ENCODE data around the gene ZNF316.
A peak's percentile ranks its signal among the peaks of the same experiment; 100 is the strongest.

The ZNF316 gene

DNA sequence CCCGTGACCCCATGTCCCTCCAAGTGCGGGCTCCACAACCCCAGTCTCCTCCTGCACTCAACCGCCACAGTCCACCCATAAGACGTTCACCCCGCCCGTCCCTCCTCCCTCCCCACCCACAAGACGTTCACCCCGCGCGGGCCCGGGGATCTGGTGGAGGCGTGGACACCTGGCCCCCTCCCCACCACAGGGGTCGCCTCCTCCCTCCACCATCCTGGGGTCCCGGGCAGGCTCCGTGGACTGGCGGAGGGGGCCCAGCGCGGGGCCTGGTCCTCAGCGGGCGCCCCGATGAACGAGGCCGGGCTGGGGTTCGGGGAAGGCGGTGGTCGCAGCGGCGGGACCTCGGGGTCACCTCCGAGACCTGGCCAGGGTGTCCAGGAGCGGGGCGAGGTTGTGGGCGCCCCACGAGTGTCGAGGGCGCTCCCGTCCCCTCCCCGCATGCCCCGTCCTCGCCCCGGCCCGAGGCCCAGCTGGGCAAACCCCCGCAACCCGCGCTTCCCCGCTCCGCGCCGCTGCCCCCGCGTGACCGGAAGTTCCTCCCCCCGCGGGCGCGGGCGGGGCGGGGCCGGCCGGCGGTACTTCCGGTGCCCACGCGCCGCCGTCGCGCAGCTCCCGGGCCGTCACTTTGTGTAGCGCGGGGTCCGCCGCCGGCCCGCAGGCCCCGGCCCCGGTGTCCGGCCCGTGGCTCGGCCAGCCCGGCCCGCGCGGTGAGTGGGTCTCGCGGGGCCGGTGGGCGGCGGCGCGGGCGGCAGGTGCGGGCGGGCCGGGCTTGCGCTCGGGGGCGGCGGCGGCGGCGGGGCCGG lies at the start of gene ZNF316:
ZNF316 (plus strand) TSS at position 578 of the 803 bp plus-strand sequence. CDS start 5,092 bp downstream, outside the sequence.
- DNase-seq (ENCODE audit: low spot score): peak; percentile 42

DNA sequence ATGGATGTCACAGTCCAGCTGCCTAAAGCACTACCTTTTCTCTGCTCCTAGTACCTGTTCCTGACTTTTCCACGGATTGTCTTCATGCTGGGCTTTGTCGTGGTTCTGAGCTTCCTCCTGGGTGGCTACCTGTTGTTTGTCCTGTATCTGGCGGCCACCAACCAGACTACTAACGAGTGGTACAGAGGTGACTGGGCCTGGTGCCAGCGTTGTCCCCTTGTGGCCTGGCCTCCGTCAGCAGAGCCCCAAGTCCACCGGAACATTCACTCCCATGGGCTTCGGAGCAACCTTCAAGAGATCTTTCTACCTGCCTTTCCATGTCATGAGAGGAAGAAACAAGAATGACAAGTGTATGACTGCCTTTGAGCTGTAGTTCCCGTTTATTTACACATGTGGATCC lies 48.6 kb upstream of the ZNF316 start:
- DNase-seq (ENCODE audit: low spot score): no peak

DNA sequence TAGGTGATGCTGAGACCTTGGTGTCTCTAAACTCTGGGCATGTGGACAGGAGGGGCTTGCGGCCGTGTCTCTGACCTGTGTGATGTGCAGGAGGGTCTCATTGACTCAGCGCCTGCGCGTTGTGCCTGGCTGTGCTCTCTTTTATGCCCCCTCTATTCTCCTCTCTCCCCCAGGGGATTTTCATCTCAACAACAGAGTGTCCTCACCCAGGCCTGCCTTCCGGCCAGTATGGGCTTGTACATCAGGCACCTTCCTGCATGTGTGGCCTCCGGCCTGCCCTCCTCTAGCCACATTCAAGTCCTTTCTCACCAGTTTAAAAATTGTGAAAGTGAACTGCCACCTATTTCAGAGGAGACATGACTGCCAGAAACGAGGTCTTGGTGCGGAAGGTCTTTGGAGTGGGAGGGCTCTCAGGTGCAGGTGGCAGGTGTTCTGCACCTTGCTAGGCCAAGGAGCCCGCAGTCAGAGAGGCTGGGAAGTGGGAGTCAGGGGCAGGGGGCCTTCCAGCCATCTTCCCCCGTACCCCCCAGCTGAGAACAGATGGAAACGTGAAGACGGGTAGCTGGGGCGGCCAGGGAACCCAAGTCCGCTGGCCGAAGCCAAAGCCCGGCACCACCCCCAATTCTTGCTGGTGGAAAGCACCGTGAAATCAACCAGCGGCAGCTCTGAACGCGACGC lies 47.8 kb upstream of the ZNF316 start:
- no peak for DNase-seq (ENCODE audit: low spot score)

DNA sequence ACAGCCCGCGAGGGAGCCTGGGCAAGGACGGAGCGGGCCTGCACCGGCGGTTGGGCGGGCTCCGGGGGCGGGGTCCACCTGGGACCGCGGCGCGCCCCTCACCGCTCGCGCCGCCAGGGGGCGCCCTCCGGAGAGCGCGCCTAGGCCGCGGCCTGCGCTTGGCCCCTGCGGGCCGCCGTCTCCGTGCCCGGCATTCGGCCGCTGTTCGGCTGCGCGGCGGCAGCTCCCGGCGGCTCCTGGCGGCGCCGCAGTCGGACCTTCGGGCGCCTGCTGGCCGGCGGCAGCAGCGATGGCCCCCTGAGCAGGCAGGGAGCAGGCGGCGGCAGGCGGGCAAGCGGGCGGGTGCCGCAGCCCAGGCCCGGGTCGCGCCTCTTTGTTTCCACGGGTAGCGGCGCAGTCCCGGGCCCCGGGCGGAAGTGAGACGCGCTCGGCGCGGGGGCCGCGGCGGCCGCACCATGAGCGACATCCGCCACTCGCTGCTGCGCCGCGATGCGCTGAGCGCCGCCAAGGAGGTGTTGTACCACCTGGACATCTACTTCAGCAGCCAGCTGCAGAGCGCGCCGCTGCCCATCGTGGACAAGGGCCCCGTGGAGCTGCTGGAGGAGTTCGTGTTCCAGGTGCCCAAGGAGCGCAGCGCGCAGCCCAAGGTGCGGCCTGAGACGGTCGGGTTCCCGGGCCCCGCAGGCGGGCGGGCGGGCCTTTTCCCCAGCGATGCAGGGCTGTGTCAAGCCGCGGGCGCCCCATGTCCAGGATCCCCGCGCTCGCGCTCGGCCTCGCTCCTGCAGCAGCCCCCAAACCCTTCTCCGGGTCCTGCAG lies 47.1 kb upstream of the ZNF316 start, which contains the start of gene INTS15:
INTS15 (plus strand) TSS at position 193 of the 816 bp plus-strand sequence; CDS start at position 456, 263 bp downstream.
- peak; percentile 44 for DNase-seq (ENCODE audit: low spot score)

DNA sequence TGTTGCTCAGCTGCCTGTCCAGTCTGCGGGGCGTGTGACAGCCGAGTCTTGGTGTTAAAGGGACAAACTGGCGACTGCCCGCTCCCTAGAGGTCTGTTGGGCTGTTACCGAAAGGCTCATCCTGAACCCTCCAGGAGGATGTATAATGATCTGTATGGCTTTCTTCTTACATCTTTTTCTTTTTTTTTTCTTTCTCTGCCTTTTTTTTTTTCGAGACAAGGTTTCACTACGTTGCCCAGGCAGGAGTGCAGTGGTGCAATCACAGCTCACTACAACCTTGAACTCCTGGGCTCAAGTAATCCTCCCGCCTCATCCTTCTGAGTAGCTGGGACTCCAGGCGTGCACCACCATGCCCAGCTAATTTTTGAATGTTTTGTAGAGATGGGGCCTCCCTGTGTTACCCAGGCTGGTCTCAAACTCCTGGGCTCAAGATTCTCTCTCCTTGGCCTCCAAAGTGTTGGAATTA lies 46.4 kb upstream of the ZNF316 start:
- no peak for DNase-seq (ENCODE audit: low spot score)

DNA sequence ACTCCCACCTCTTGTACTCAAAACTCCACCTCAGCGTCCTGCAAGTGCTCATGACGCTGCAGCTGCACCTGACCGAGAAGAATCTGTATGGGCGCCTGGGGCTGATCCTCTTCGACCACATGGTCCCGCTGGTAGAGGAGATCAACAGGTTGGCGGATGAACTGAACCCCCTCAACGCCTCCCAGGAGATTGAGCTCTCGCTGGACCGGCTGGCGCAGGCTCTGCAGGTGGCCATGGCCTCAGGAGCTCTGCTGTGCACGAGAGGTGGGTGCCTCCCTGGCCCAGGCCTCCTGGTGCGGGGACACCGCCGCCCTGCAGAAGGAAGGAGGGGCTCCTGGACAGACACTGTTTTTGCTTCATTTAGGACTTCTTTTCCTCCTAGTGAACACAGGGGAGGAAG lies 37.0 kb upstream of the ZNF316 start:
- no peak for DNase-seq (ENCODE audit: low spot score)

DNA sequence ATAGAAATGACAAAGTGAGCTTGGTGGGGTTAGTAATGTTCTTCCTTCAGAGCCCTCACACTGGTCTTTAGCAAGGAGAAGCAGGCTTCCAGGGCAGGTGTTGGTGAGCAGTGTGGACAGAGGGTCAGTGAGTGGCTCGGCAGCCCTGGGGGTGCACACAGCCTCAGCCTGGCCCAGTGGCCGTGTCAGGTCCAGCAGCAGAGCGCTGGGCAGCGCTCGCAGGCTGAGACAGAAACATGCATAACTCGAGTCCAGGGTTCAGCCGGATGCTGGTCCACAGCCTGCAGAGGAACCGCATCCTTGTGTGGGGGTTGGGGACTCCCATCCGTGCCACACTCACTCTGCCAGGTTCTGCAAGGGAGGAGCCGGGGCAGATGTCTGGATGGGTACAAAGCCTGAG lies 32.7 kb upstream of the ZNF316 start:
- no peak for DNase-seq (ENCODE audit: low spot score)

DNA sequence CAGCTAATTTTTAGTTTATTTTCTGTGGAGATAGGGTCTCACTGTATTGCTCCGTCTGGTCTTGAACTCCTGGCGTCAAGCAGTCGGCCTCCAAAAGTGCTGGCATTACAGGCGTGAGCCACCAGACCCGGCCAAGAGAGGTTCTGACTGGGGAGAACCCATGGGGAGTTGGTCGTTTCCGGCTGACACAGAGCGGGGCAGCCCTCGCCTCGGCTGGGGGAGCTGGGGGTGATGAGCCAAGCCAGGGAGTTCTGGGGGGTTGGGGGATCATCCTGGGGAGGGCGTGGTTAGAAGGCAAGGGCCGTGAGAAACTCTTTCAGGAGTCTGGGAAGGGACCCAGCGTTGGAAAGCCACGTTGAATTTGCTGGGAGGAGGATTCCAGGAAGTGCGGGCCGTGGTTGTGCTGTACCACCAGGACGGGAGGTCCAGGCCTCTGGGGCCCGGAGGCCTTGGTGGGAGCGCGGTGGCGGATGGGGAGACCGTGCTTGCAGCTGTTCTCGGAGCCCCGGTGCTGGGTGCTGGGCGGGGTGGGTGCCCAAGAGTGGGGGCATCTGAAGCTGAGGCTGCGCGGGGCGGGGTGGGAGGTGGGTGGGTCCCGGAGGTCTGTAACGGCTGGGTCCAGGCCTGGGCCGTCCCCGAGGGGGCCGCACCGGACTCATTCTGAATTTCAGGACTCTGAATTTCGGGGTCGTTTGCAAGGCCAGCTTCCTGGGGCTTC lies 30.1 kb upstream of the ZNF316 start:
- no peak for DNase-seq (ENCODE audit: low spot score)

DNA sequence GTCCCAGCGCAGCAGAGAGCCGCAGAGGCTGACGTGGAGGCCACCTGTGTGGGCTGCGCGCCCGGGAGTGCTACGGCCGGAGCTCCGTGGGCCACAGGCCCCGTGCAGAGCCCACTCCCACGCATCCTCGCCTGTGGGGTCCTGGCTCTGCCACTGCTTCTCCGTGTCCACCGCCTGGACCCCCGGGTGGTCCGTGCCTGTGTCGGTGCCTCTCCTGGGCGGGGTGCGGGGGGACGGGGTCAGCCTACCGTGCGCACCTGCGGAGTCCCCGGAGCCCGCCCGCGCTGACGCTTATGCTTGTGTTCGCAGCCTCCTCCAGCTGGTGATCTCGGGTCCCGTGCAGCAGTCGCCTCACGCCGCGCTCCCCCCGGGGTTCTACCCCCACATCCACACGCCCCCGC lies 29.5 kb upstream of the ZNF316 start:
- no peak for DNase-seq (ENCODE audit: low spot score)

DNA sequence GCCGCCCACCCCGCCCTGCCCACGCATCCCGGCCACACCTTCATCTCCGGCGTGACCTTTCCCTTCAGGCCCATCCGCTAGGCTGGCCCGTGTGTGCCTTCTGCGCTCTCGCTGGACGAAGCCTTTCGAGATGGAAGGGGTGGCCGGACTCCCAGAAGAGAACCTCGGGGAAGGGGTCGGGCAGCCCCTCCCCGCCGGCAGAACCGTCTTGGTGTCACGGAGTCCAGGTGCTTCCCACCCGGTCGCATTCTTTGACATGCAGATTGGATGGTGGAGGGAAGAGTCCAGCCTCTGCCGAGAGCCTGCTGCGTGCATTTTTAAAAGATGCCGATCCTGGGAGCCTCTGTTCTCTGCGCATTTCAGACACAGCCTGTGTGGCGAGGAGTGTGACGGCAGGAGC lies 29.0 kb upstream of the ZNF316 start:
- DNase-seq (ENCODE audit: low spot score): no peak

DNA sequence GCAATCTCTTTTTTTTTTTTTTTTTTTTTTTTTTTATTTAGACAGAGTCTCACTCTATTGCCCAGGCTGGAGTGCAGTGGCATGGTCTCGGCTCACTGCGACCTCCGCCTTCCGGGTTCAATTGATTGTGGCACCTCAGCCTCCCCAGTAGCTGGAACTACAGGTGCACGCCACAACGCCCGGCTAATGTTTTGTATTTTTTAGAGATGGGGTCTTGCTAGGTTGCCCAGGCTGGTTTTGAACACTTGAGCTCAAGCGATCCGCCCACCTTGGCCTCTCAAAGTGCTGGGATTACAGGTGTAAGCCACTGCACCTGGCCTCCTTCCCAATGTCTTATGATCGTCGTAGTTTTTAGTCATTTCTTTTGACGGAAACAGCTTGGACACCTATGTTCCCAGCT lies 28.3 kb upstream of the ZNF316 start:
- no peak for DNase-seq (ENCODE audit: low spot score)

DNA sequence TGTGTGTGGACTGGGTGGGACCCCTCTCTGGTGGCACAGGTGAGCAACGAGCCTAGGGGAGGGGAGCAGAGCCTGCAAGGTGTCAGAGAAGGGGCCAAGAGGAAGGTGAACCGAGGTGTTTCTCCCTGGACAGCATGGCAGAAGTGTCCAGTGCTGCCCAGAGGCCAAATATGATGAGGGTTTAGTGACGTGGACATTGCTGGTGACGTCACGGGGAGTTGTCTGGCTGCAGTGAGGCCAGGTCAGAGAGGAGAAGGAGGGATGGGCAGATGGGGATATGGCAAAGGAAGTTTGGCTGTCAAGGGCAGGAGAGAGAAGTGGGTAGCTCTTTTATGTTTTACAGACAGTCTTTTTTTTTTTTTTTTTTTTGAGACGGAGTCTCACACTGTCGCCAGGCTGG lies 24.3 kb upstream of the ZNF316 start:
- DNase-seq (ENCODE audit: low spot score): no peak

DNA sequence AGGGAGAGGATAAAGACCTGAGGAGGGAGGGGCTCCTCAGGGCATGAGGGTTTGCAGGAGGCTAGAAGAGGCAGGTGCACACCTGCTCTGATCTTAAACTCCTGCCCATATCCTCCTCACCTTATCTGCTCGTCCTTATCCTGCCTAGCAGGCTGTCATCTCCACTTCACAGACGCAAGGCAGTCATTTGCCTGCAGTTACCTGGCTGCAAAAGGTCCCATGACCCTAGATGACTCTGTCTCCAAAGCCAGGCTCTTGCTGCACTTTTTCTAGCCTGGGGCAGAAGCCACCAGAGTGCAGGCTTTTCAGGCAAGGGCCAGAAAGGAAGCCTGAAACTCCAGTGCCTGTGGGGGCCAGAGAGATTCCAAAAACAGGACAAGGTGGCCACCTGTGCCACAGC lies 23.4 kb upstream of the ZNF316 start:
- DNase-seq (ENCODE audit: low spot score): no peak

DNA sequence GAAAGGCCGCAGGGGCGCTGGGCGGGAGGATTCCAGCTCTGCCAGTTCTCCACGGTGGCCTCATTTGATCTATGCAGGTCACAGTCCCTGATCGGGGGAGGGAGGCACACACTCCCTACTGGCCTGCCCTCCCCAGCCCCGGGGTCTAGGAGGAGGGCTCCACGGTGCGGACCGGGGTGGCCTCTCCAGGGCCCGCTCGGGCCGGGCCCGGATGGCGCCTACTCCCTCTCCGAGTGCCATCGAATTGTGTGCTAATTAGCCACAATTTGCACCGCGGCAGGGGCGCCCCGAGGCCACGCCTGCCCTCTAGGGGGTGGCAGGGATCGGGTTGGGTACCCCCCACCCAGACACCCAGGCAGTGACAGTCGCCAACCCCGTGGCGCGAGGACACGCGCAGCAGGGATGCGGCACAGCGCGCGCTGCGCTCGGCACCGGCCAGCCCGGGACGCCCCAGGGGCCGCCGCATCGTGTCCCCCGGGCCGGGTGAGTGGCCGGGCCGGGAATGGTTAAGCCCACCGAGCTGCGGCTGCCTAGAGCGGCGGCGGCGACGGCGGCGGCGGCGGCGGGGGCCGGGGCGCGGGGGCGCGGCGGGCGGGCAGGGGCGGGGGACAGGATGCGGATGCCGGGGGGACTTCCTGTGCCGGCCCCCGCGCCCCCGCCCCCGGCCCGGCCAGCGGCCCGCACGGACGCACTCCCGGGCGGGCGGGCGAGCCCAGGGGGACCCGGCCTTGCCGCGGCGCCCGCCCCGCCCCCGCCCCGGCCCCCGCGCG lies 22.0 kb upstream of the ZNF316 start, which contains the start of gene ZNF853:
ZNF853 (plus strand) TSS at position 658 of the 770 bp plus-strand sequence. CDS start 565 bp downstream, outside the sequence.
- DNase-seq (ENCODE audit: low spot score): no peak

DNA sequence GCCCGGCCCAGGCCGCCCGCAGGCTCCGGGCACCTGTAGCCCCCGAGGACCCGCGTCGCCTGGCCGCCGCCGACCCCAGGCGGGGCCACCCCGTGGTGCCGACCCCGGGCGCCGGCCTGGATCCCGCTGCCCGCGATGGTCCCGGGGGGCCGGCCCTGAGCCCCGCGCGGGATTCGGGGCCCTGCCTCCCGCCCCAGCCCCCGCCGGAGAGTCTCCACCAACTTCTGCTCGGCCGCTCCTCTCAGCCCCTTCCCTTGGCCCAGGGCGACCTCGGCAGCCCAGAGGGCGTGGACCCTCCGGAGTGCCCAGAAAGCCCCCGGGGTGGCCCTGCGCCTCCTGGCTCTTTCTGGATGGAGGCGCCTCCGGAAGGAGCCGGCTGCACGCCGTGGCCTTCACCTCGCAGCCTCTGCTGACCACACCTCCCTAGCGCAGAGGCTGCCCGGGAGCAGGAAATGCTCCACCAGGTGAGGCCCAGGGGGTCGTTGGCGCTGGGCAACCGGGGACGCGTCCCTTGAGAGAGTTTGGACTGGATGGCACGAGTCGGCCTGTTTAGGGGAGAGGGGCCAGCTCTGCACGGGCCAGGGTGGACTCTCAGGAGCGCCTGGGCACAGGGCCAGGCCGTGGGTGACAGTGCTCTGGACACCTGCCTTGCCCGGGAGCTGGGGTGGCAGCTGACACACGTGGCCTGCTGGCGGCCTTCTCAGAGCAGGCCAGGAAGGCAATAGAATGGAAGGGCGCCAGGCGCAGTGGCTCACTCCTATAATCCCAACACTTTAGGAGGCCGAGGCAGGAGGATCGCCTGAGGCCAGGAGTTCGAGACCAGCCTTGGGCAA lies 21.2 kb upstream of the ZNF316 start:
- no peak for DNase-seq (ENCODE audit: low spot score)

DNA sequence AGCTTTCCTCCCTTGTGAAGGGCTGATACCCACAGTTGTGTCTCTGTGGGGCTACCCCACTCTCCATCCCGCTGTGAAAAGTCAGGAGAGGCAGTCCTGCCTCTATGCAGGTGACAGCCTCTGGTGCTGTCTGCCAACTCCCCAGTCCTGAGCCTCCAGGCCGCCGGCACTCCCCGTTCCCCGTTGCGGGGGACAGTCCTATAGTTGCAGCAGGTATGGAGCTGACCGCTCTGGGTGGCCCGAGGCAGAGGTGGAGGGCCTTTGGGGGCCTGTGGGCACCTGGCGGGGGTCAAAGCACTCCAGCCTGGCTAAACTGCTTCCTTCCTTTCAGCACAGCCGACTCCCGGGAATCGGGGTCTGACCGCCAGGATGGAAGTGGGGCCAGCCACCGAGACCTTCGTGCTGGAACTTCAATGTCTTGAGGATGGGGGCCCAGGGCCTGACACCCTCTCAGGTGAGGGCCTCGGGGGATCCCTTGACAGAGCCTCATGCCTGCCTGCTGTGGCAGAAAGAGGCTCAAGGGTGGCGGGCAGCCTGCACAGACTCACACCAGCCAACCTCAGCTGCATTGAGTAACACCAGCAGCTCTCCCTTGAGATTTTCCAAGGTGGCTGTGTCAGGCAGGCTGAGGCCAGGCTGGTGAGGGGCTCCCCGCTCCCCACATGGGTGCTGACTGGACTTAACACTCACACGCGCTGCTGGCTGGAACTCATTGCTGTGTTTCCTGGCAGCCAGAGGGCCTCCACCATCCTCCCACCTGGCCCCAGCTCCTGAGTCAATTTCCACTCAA lies 20.1 kb upstream of the ZNF316 start:
- no peak for DNase-seq (ENCODE audit: low spot score)

DNA sequence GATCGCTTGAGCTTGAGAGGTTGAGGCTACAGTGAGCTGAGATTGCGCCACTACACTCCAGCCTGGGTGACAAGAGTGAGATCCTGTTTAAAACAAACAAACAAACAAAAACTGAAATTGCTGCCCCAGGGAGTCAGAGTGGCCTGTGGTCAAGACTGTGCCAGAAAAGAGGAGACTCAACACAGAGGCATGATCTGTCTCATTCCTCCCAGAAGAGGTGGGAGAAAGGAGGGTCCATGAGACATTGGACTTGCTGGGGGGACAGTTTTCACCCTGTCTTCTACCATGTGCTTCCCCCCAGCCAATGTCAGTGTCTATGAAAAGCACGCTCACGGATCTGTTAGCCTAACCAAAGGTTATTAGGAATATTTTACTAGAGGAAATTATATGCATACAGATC lies 18.5 kb upstream of the ZNF316 start:
- DNase-seq (ENCODE audit: low spot score): no peak

DNA sequence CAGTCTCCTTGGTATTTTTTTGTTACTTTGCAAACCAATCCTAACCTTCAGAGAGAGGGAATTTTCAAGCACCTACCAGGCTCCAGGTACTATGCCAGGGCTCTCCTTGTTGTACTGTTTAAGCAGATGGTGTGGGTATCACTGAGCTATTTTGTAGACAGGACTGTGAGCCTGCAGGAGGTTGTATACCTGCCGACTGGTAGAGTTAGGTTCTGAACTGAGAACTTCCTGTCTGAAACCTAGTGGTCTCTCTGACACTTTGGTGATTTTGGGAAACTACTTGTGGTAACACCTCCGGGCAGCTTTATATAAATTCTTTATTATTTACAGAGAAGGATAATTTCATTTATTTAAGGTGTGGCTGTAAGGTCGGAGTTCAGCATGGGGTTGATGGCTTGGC lies 17.2 kb upstream of the ZNF316 start:
- no peak for DNase-seq (ENCODE audit: low spot score)
